ENCODE measurements around the gene SOS1. TPM values are rescaled to one million over a fixed set of nuclear protein-coding genes. Genes with fewer than 3 reads are reported as not detected.

The SOS1 gene
- total RNA-seq, 1 donor from 2014 or later, result 48.2 TPM

Small RNA genes within 50 kb of the gene (small RNA-seq; reads per million reads assigned to genes)
- gene HSPE1P13 (ENCODE audit: low replicate concordance) (not detected), gene RF00019 (ENCODE audit: low replicate concordance) (not detected), gene RN7SL96P (ENCODE audit: low replicate concordance) (not detected), gene RNU6-198P (ENCODE audit: low replicate concordance) (not detected)

Other genes with a start within 250 kb of the SOS1 start
- 21.5 TPM for gene DHX57, start 245.1 kb downstream of the SOS1 start, total RNA-seq
- 9.9 TPM for gene MORN2, start 245.1 kb downstream of the SOS1 start, total RNA-seq
- gene ARHGEF33, start 231.2 kb downstream of the SOS1 start, total RNA-seq, result 4.0 TPM
- gene CDKL4, start 122.9 kb upstream of the SOS1 start, total RNA-seq, result 1.8 TPM

Measured in tongue (tissue), 2 donors.